ENCODE data around the gene CCDC92B. TPM values are rescaled to one million over a fixed set of nuclear protein-coding genes. Genes with fewer than 3 reads are reported as not detected.

The CCDC92B gene
- total and polyA plus RNA-seq, 9 of the 15 experiments (the other 6 are each of a cell fraction or from before 2014, with no cell fraction given): not detected

DNA sequence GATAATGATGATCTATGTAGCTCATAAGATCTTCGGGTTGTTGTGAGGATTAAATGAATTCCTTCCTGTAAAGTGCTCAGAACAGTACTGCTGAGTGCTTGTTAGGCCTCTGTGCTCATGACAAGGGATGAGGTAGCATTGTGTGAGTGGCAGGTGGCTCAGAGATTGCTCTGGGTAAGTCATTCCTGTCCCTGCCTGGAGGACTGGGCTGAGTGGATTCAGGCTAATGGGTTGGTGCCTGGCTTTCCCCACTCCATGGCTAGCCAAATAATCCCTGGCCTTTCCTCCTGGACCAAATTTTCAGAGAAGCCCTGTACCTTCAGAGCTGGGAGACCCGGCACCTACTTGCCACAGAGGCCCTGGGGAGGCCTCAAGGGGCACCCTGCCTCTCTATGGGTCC lies 1.3 kb upstream of the CCDC92B start:
- CTCF ChIA-PET (ENCODE audit: low intra/inter-chr PET ratio): no interaction called here

More for the DNA sequence above, 1.3 kb upstream of the CCDC92B start:
- TF ChIP-seq PHF8 (IDR thresholded peaks at IDR 0.05; ENCODE audit: borderline replicate concordance, low read length) (no peak), ZNF212 (CRISPR knock-in tag; IDR thresholded peaks at IDR 0.05) (no peak), ZFP30 (CRISPR knock-in tag; IDR thresholded peaks at IDR 0.05; ENCODE audit: borderline replicate concordance) (no peak), HDGF (IDR thresholded peaks at IDR 0.05) (no peak), CCNT2 (IDR thresholded peaks at IDR 0.05; ENCODE audit: borderline replicate concordance, extremely low read depth, insufficient read length, low read depth, low read length) (no peak), FOXK2 (conservative IDR thresholded peaks at IDR 0.05 in 1 of 2, IDR thresholded peaks at IDR 0.05 in 1 of 2; ENCODE audit: low read depth in 2 of 2) (no peak), MIER1 (IDR thresholded peaks at IDR 0.05; ENCODE audit: low read depth) (no peak), JUNB (CRISPR knock-in tag; conservative IDR thresholded peaks at IDR 0.05) (no peak), NUFIP1 (IDR thresholded peaks at IDR 0.05; ENCODE audit: partially characterized antibody) (no peak), ATF2 (CRISPR knock-in tag; IDR thresholded peaks at IDR 0.05) (no peak), ZBTB8A (IDR thresholded peaks at IDR 0.05; ENCODE audit: partially characterized antibody) (no peak), FOXJ3 (CRISPR knock-in tag; IDR thresholded peaks at IDR 0.05) (no peak), WHSC1 (IDR thresholded peaks at IDR 0.05; ENCODE audit: low read length) (no peak), NCOA2 (IDR thresholded peaks at IDR 0.05; ENCODE audit: partially characterized antibody in 2 of 2) (no peak), NFRKB (IDR thresholded peaks at IDR 0.05; ENCODE audit: low read depth) (no peak), BCOR (IDR thresholded peaks at IDR 0.05) (no peak), ZNF639 (CRISPR knock-in tag; conservative IDR thresholded peaks at IDR 0.05 in 1 of 2, IDR thresholded peaks at IDR 0.05 in 1 of 2) (no peak), ZNF3 (CRISPR knock-in tag; IDR thresholded peaks at IDR 0.05) (no peak), ATF7 (IDR thresholded peaks at IDR 0.05) (no peak)
- Histone ChIP-seq H4K20me1 (replicated peaks; ENCODE audit: control insufficient read depth, insufficient read depth, low read length) (no peaks in the 10 kb centered on the region; the same call in 1 of the 2 replicates), H3K9me3 (replicated peaks; ENCODE audit: control insufficient read depth, insufficient read depth, low read depth, low read length) (no peaks in the 10 kb centered on the region), H3K9me1 (ENCODE audit: control insufficient read depth, insufficient read depth, low read length) (no peaks in the 10 kb centered on the region), H3K36me3 (ENCODE audit: control insufficient read depth, insufficient read depth, low read length) (no peaks in the 10 kb centered on the region), H2AFZ (ENCODE audit: low read depth, low read length) (no peak overlapping the region), H3K4me1 (replicated peaks in 1 of 2; ENCODE audit: control insufficient read depth in 2 of 2, insufficient read depth in 2 of 2, low read length in 2 of 2) (peaks cover 0 to 16% of the 10 kb centered on the region in 2 experiments; a peak in 2 of 5 replicates), H3K9ac (ENCODE audit: insufficient read depth in 1 of 2, low read depth in 2 of 2, low read length in 2 of 2) (no peak overlapping the region), H3K4me3 (no peak overlapping the region), H3K4me2 (ENCODE audit: insufficient read depth, low read length) (no peak overlapping the region), H3K27ac (ENCODE audit: extremely low read depth, low read depth, low read length) (no peak overlapping the region), H3K79me2 (ENCODE audit: control insufficient read depth, insufficient read depth, low read length) (no peaks in the 10 kb centered on the region), H3K27me3 (ENCODE audit: control insufficient read depth in 2 of 2, insufficient read depth in 2 of 2, low read length in 2 of 2) (peaks cover 3 to 17% of the 10 kb centered on the region in 2 experiments; a peak in 1 of 5 replicates)
- WGBS (ENCODE audit: insufficient coverage, low coverage, missing lambda C conversion rate): 0% methylated on average over 1 of the region's 2 CpGs
- ATAC-seq (no peak), DNase-seq (ENCODE audit: extremely low read depth in 1 of 4, low spot score in 3 of 4) (no peak), FAIRE-seq (no peak)
- POLR2A ChIA-PET: interaction anchor here (0.6 kb wide), 1 partner anchor 9 kb away, joined by 3 read pairs; no protein-coding TSS in a partner anchor
- BruUV-seq (replicated peaks): no TSS peak
- in situ Hi-C loops (cut with MboI) (no loop called here), intact Hi-C loops (cut with micrococcal nuclease) (no loop called here)
